Breast epithelium (tissue), 4 donors: ENCODE results near the gene ABCA1. TPM values are rescaled to one million over a fixed set of nuclear protein-coding genes. Genes with fewer than 3 reads are reported as not detected.

Experiments used
- DNase-seq, 2 donors: peaks; one replicate each; pipeline ENCODE4 v3.0.0-alpha.2; 2019; ENCODE audit warnings: low spot score in 2 of 2
- H3K27ac ChIP-seq, 2 donors: fragments of 200-600 bp; sonication (generic) in 1 of 2; one replicate each; pipeline ENCODE4 v1.5.1; 2016 to 2019; ENCODE audit warnings: mild to moderate bottlenecking in 1 of 2
- H3K27me3 ChIP-seq, 2 donors: fragments of 200-600 bp; sonication (generic) in 1 of 2; one replicate each; pipeline versions ENCODE4 v1.5.1 to v1.6.0; 2017 to 2019; ENCODE audit warnings: control low read depth in 1 of 2, mild to moderate bottlenecking in 1 of 2
- H3K36me3 ChIP-seq: fragments of 200-600 bp; one replicate; pipeline ENCODE4 v1.5.1; 2019
- H3K4me1 ChIP-seq, 2 donors: fragments of 200-600 bp; sonication (generic); one replicate each; pipeline ENCODE4 v1.5.1; 2016 to 2019; ENCODE audit warnings: control low read depth in 1 of 2
- H3K4me3 ChIP-seq, 3 donors: fragments of 200-600 bp; sonication (generic); 1 replicate in 2 of 3; 2 replicates in 1 of 3; pipeline ENCODE4 v1.5.1; 2016 to 2019; ENCODE audit warnings: mild to moderate bottlenecking in 3 of 3, moderate library complexity in 2 of 3
- H3K9me3 ChIP-seq, 2 donors: fragments of 200-600 bp; sonication (generic) in 1 of 2; one replicate each; pipeline ENCODE4 v1.5.1; 2016 to 2019; ENCODE audit warnings: control low read depth in 1 of 2
- CTCF ChIP-seq, 3 donors: fragments of 450-650 bp; IDR thresholded peaks; one replicate each; pipeline ENCODE4 v1.5.1; 2016 to 2017; ENCODE audit warnings: antibody characterized with exemption in 3 of 3, mild to moderate bottlenecking in 3 of 3, moderate library complexity in 3 of 3
- POLR2A ChIP-seq: fragments of 450-650 bp; IDR thresholded peaks from one replicate; pipeline ENCODE4 v1.6.1; 2016; ENCODE audit warnings: antibody characterized with exemption, mild to moderate bottlenecking, moderate library complexity
- POLR2AphosphoS5 ChIP-seq, 3 donors: sonication (generic); formaldehyde crosslinking; IDR thresholded peaks; one replicate each; pipeline ENCODE4 v1.6.1; 2017; ENCODE audit warnings: antibody characterized with exemption in 3 of 3
- intact Hi-C: fragments of 100-400 bp; cut with DNase I; formaldehyde crosslinking; loops from one replicate; pipeline ENCODE4 v1.15.1; 2023; ENCODE audit warnings: low total_unique reads
- total RNA-seq, 3 donors: library from RNA; depleted of rRNA; stranded (reverse); fragments of >200 nt; gene quantifications; one replicate each; pipeline ENCODE4 v1.1.0, GENCODE V29; 2016

ABCA1 gene
- total RNA-seq, 3 donors from 2014 or later = 57.0 to 100 (median 67.8) TPM

DNA sequence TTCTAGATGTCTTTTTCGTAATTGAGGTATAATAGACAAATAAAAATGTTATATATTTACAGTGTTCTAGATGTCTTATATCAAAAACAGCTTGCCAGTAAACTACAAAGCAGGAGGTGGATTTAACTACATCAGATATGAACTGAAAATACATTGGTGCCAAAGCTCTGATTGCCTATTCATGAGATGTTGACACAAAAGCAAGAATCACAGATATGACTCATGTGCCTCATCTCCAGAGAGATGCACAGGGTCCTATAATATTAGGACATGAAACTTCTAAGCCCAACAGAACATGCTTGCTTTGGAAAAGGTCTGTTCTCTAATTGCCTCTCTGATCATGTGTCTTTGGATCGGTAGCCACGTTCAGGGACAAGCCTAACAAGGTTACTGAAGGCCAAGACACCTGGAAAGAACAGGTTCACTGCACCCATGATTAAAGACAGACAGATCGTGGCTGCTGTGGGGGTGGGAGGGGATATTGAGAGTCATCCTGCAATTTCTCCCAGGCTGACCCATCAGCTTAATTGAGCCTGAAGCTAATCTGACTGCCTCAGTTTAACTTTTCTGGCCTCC is 16.8 kb downstream of the ABCA1 start:
- intact Hi-C loops = no loop called here
- no peak for DNase-seq
- no peaks in the 10 kb centered on the region for H3K27me3 ChIP-seq
- H3K4me1 ChIP-seq = peaks cover under 1 to 24% of the 10 kb centered on the region in 2 donors
- TF ChIP-seq POLR2A (no peak), POLR2AphosphoS5 (IDR thresholded peaks at IDR 0.05) (no peak), CTCF (IDR thresholded peaks at IDR 0.05) (no peak)
- peak overlapping the region in 1 of 2 donors; percentile 57 for H3K27ac ChIP-seq
- H3K4me3 ChIP-seq = no peak overlapping the region
- H3K9me3 ChIP-seq = no peaks in the 10 kb centered on the region
- H3K36me3 ChIP-seq = no peaks in the 10 kb centered on the region

DNA sequence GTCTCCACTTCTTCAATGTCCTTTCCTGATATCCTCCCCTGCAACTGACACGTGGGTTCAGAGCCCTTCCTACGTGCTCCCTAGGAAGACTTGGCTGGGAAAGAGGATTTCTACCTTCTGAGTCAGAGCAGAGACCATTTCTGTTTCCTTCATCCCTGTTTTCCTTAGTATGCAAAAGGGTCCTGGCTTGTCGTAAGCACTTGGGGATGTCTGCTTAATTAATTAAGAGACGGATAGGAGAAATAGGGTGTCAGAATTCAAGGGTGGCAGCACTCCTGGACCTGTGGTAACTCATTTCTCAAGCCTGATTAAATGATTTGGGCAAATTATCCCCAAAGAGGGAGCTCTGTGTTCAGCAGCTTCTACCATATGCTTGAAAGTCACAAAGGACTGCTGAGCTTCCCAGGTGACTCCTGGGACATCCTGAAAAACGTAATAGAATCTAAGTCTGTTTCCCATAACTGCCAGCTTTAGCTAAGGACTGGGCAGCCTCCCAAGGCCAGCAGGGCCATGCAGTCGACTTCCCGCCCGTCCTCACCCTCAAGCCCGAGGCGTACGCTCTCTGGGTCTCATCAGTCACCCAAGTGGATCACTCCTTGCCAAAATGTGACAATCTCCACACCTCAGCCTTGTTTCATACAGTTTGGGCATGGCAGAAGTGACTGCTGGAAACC is 20.5 kb downstream of the ABCA1 start:
- H3K4me1 ChIP-seq = peaks cover 5 to 26% of the 10 kb centered on the region in 2 donors
- no peaks in the 10 kb centered on the region for H3K9me3 ChIP-seq
- TF ChIP-seq POLR2AphosphoS5 (IDR thresholded peaks at IDR 0.05) (no peak), CTCF (IDR thresholded peaks at IDR 0.05) (no peak), POLR2A (no peak)
- peak overlapping the region in 1 of 3 donors; percentile 43 for H3K4me3 ChIP-seq
- H3K27ac ChIP-seq = peak overlapping the region; percentile 55 to 93
- no peak for DNase-seq
- intact Hi-C loops = no loop called here
- no peaks in the 10 kb centered on the region for H3K27me3 ChIP-seq
- no peaks in the 10 kb centered on the region for H3K36me3 ChIP-seq

GRCh38 chr9:104906441-104907277 is 21.3 kb downstream of the ABCA1 start:
- peak overlapping the region in 1 of 3 donors; percentile 43 for H3K4me3 ChIP-seq
- intact Hi-C loops = no loop called here
- no peak for TF ChIP-seq CTCF (IDR thresholded peaks at IDR 0.05)
- TF ChIP-seq POLR2AphosphoS5 (IDR thresholded peaks at IDR 0.05) = peak in 1 of 3 donors; percentile 40
- no peaks in the 10 kb centered on the region for H3K27me3 ChIP-seq
- H3K36me3 ChIP-seq = no peaks in the 10 kb centered on the region
- H3K9me3 ChIP-seq = no peaks in the 10 kb centered on the region
- peaks cover 5 to 26% of the 10 kb centered on the region in 2 donors for H3K4me1 ChIP-seq
- peak in 1 of 2 donors; percentile 32 for DNase-seq
- peak overlapping the region; percentile 55 to 93 for H3K27ac ChIP-seq

GRCh38 chr9:104905931-104906330 is 22.0 kb downstream of the ABCA1 start:
- Histone ChIP-seq H3K27ac (peak overlapping the region; percentile 41 to 81), H3K27me3 (no peaks in the 10 kb centered on the region), H3K36me3 (no peaks in the 10 kb centered on the region), H3K4me1 (peaks cover 5 to 26% of the 10 kb centered on the region in 2 donors), H3K4me3 (no peak overlapping the region), H3K9me3 (no peaks in the 10 kb centered on the region)
- no peak for TF ChIP-seq CTCF (IDR thresholded peaks at IDR 0.05)
- TF ChIP-seq POLR2A = no peak
- no peak for TF ChIP-seq POLR2AphosphoS5 (IDR thresholded peaks at IDR 0.05)
- intact Hi-C loops = no loop called here
- DNase-seq = no peak
